ENCODE results near the gene SLAMF6. TPM values are rescaled to one million over a fixed set of nuclear protein-coding genes. Genes with fewer than 3 reads are reported as not detected.

SLAMF6 gene
- total and polyA plus RNA-seq, 3 experiments from 2014 or later, result 28.3 to 201 (median 30.7) TPM

GRCh38 chr1:160550572-160551034 is 27.5 kb upstream of the SLAMF6 start:
- peak; percentile 31 to 77 (median 39) for DNase-seq
- Histone ChIP-seq H3K27ac (ENCODE audit: low read depth, low read length) (no peak overlapping the region), H3K36me3 (ENCODE audit: insufficient read depth, low read length) (peaks cover 57% of the 10 kb centered on the region), H3K27me3 (ENCODE audit: insufficient read depth, low read length, poor library complexity, severe bottlenecking) (no peaks in the 10 kb centered on the region), H3K4me1 (ENCODE audit: insufficient read depth, low read length) (peaks cover 6% of the 10 kb centered on the region), H3K4me3 (ENCODE audit: low read length) (no peak overlapping the region), H3K9me3 (ENCODE audit: low read length) (no peaks in the 10 kb centered on the region)
- CTCF ChIA-PET, result interaction anchor here (0.6 to 23.1 kb wide), 8 partner anchors 10 to 196 kb away, joined by 3 to 218 read pairs (median 5); no protein-coding TSS in a partner anchor
- POLR2A ChIA-PET, result interaction anchor here (1.0 kb wide), 1 partner anchor 56 kb away, joined by 3 read pairs; no protein-coding TSS in a partner anchor
- Mint-ChIP-seq H3K36me3 (peaks cover 23 to 84% (median 51%) of the 10 kb centered on the region in 3 donors), H3K27me3 (peaks cover 0 to 1% of the 10 kb centered on the region in 2 donors), H3K27ac (peak overlapping the region in 7 of 8 donors; percentile 21 to 86 (median 40)), H3K4me3 (no peak overlapping the region), H3K4me1 (peaks cover 43 to 81% (median 72%) of the 10 kb centered on the region in 3 donors), H3K9me3 (no peaks in the 10 kb centered on the region)

GRCh38 chr1:160549665-160550006 is 26.6 kb upstream of the SLAMF6 start:
- Mint-ChIP-seq H3K4me1 (peaks cover 46 to 86% (median 77%) of the 10 kb centered on the region in 3 donors), H3K36me3 (peaks cover 27 to 90% (median 53%) of the 10 kb centered on the region in 3 donors), H3K9me3 (no peaks in the 10 kb centered on the region), H3K4me3 (no peak overlapping the region), H3K27ac (peak overlapping the region in 3 of 8 donors; percentile 18 to 89 (median 56)), H3K27me3 (peaks cover 0 to 1% of the 10 kb centered on the region in 2 donors)
- Histone ChIP-seq H3K9me3 (ENCODE audit: low read length) (no peaks in the 10 kb centered on the region), H3K27ac (ENCODE audit: low read depth, low read length) (no peak overlapping the region), H3K4me1 (ENCODE audit: insufficient read depth, low read length) (peaks cover 12% of the 10 kb centered on the region), H3K36me3 (ENCODE audit: insufficient read depth, low read length) (peaks cover 57% of the 10 kb centered on the region), H3K27me3 (ENCODE audit: insufficient read depth, low read length, poor library complexity, severe bottlenecking) (no peaks in the 10 kb centered on the region), H3K4me3 (ENCODE audit: low read length) (no peak overlapping the region)
- DNase-seq, result no peak
- CTCF ChIA-PET, result interaction anchor here (0.8 to 23.1 kb wide), 9 partner anchors 10 to 219 kb away, joined by 3 to 218 read pairs (median 5); no protein-coding TSS in a partner anchor
- POLR2A ChIA-PET, result interaction anchor here (1.0 kb wide), 1 partner anchor 27 kb away, joined by 3 read pairs; no protein-coding TSS in a partner anchor

- ChIA-PET CTCF (interaction anchor here (0.8 to 23.1 kb wide), 9 partner anchors 9 to 219 kb away, joined by 3 to 218 read pairs (median 3); no protein-coding TSS in a partner anchor), POLR2A (interaction anchor here (1.0 to 1.4 kb wide), 2 partner anchors 9 to 27 kb away, joined by 3 to 5 read pairs; no protein-coding TSS in a partner anchor)
- Histone ChIP-seq H3K9me3 (ENCODE audit: low read length) (no peaks in the 10 kb centered on the region), H3K36me3 (ENCODE audit: insufficient read depth, low read length) (peaks cover 57% of the 10 kb centered on the region), H3K4me3 (ENCODE audit: low read length) (no peak overlapping the region), H3K27me3 (ENCODE audit: insufficient read depth, low read length, poor library complexity, severe bottlenecking) (no peaks in the 10 kb centered on the region), H3K27ac (ENCODE audit: low read depth, low read length) (peak overlapping the region; percentile 47), H3K4me1 (ENCODE audit: insufficient read depth, low read length) (peaks cover 18% of the 10 kb centered on the region)
- H3K36me3 Mint-ChIP-seq, result peaks cover 29 to 88% (median 52%) of the 10 kb centered on the region in 3 donors
- H3K27ac Mint-ChIP-seq, result peak overlapping the region; percentile 16 to 89 (median 52)
- H3K4me3 Mint-ChIP-seq, result no peak overlapping the region
- DNase-seq, result no peak
- peaks cover 48 to 88% (median 77%) of the 10 kb centered on the region in 3 donors for H3K4me1 Mint-ChIP-seq
- no peaks in the 10 kb centered on the region for H3K9me3 Mint-ChIP-seq
- H3K27me3 Mint-ChIP-seq, result peaks cover 0 to 1% of the 10 kb centered on the region in 2 donors
Measured at GRCh38 chr1:160548960-160549664, 26.1 kb upstream of the SLAMF6 start.

GRCh38 chr1:160548183-160548582 is 25.1 kb upstream of the SLAMF6 start:
- H3K4me3 ChIP-seq (ENCODE audit: low read length), result no peak overlapping the region
- no peaks in the 10 kb centered on the region for H3K9me3 ChIP-seq (ENCODE audit: low read length)
- peaks cover 50% of the 10 kb centered on the region for H3K36me3 ChIP-seq (ENCODE audit: insufficient read depth, low read length)
- H3K27me3 Mint-ChIP-seq, result peaks cover 0 to 1% of the 10 kb centered on the region in 2 donors
- POLR2A ChIA-PET, result interaction anchor here (1.4 kb wide), 1 partner anchor 8 kb away, joined by 5 read pairs; no protein-coding TSS in a partner anchor
- H3K27ac Mint-ChIP-seq, result peak overlapping the region in 7 of 8 donors; percentile 18 to 77 (median 65)
- H3K27me3 ChIP-seq (ENCODE audit: insufficient read depth, low read length, poor library complexity, severe bottlenecking), result no peaks in the 10 kb centered on the region
- H3K4me1 Mint-ChIP-seq, result peaks cover 47 to 88% (median 73%) of the 10 kb centered on the region in 3 donors
- H3K9me3 Mint-ChIP-seq, result no peaks in the 10 kb centered on the region
- CTCF ChIA-PET, result interaction anchor here (1.2 to 23.1 kb wide), 5 partner anchors 13 to 120 kb away, joined by 3 to 218 read pairs (median 3); no protein-coding TSS in a partner anchor
- H3K4me3 Mint-ChIP-seq, result no peak overlapping the region
- H3K27ac ChIP-seq (ENCODE audit: low read depth, low read length), result no peak overlapping the region
- peaks cover 22% of the 10 kb centered on the region for H3K4me1 ChIP-seq (ENCODE audit: insufficient read depth, low read length)
- DNase-seq, result no peak
- peaks cover 22 to 83% (median 45%) of the 10 kb centered on the region in 3 donors for H3K36me3 Mint-ChIP-seq

DNA sequence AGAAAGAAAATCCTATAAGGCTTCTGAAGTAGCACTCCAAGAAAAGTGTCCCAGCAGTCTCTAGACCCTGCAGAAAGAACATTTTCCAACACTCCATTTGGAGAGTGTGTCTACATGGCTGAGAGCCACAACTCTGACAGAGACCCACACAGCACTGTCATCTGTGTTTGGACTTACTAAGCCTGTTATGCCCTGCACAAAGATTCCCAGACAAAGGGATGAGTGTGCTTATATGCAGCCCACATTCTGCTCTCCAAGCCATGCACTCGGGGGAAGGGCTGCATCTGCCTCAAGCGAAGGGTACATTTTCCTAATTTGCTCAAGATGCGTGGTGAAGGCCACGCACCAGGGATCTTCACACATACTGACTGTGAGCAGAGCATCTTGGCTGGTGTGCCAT is 24.4 kb upstream of the SLAMF6 start:
- Mint-ChIP-seq H3K9me3 (no peaks in the 10 kb centered on the region), H3K27ac (peak overlapping the region in 3 of 8 donors; percentile 18 to 65 (median 52)), H3K4me1 (peaks cover 44 to 88% (median 72%) of the 10 kb centered on the region in 3 donors), H3K4me3 (no peak overlapping the region), H3K27me3 (peaks cover 0 to 1% of the 10 kb centered on the region in 2 donors), H3K36me3 (peaks cover 16 to 76% (median 38%) of the 10 kb centered on the region in 3 donors)
- Histone ChIP-seq H3K4me3 (ENCODE audit: low read length) (no peak overlapping the region), H3K9me3 (ENCODE audit: low read length) (no peaks in the 10 kb centered on the region), H3K36me3 (ENCODE audit: insufficient read depth, low read length) (peaks cover 43% of the 10 kb centered on the region), H3K4me1 (ENCODE audit: insufficient read depth, low read length) (peaks cover 22% of the 10 kb centered on the region), H3K27me3 (ENCODE audit: insufficient read depth, low read length, poor library complexity, severe bottlenecking) (no peaks in the 10 kb centered on the region), H3K27ac (ENCODE audit: low read depth, low read length) (peak overlapping the region; percentile 14)
- ChIA-PET POLR2A (no interaction called here), CTCF (interaction anchor here (1.4 to 23.1 kb wide), 5 partner anchors 9 to 61 kb away, joined by 3 to 218 read pairs (median 13); no protein-coding TSS in a partner anchor)
- DNase-seq, result no peak

DNA sequence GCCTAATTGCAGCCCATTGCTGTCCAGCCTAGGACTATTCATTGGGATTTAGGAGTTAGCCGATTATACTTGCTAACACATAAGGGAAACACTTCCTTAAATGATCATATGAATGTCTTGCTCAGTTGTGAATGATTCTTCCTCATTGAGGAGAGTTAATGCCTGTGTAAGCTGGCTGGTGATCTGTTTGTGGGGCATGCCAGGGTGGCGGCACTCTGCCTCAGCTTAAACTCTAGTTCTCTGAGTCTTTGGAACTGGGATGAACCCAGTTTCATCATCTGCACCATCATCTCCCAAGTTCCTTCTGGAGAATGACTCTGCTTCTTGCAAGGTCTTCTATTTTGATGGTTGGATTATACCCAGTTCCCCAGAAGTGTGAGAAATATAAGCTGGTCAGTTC is 23.9 kb upstream of the SLAMF6 start:
- Histone ChIP-seq H3K4me1 (ENCODE audit: insufficient read depth, low read length) (peaks cover 26% of the 10 kb centered on the region), H3K9me3 (ENCODE audit: low read length) (no peaks in the 10 kb centered on the region), H3K27ac (ENCODE audit: low read depth, low read length) (peak overlapping the region; percentile 14), H3K4me3 (ENCODE audit: low read length) (no peak overlapping the region), H3K27me3 (ENCODE audit: insufficient read depth, low read length, poor library complexity, severe bottlenecking) (no peaks in the 10 kb centered on the region), H3K36me3 (ENCODE audit: insufficient read depth, low read length) (peaks cover 38% of the 10 kb centered on the region)
- H3K27ac Mint-ChIP-seq, result peak overlapping the region in 6 of 8 donors; percentile 7 to 88 (median 39)
- ChIA-PET CTCF (interaction anchor here (0.7 to 23.1 kb wide), 7 partner anchors 9 to 62 kb away, joined by 3 to 218 read pairs (median 4); no protein-coding TSS in a partner anchor), POLR2A (no interaction called here)
- peaks cover 44 to 88% (median 72%) of the 10 kb centered on the region in 3 donors for H3K4me1 Mint-ChIP-seq
- DNase-seq, result no peak
- peaks cover 13 to 74% (median 35%) of the 10 kb centered on the region in 3 donors for H3K36me3 Mint-ChIP-seq
- H3K4me3 Mint-ChIP-seq, result no peak overlapping the region
- peaks cover 0 to 1% of the 10 kb centered on the region in 2 donors for H3K27me3 Mint-ChIP-seq
- H3K9me3 Mint-ChIP-seq, result no peaks in the 10 kb centered on the region

- no peaks in the 10 kb centered on the region for H3K9me3 ChIP-seq (ENCODE audit: low read length)
- DNase-seq, result peak in 2 of 5 donors; percentile 35 to 46
- H3K4me3 Mint-ChIP-seq, result peak overlapping the region in 2 of 7 donors; percentile 10 to 13
Measured at GRCh38 chr1:160544647-160545046, 21.6 kb upstream of the SLAMF6 start.

More at GRCh38 chr1:160544647-160545046, 21.6 kb upstream of the SLAMF6 start:
- H3K4me1 Mint-ChIP-seq, result peaks cover 61 to 91% (median 80%) of the 10 kb centered on the region in 3 donors
- peaks cover 43% of the 10 kb centered on the region for H3K4me1 ChIP-seq (ENCODE audit: insufficient read depth, low read length)
- peaks cover 12 to 55% (median 25%) of the 10 kb centered on the region in 3 donors for H3K36me3 Mint-ChIP-seq
- ChIA-PET CTCF (interaction anchor here (0.7 to 23.1 kb wide), 19 partner anchors 10 to 342 kb away, joined by 3 to 218 read pairs (median 3); no protein-coding TSS in a partner anchor), POLR2A (interaction anchor here (0.6 to 1.3 kb wide), 4 partner anchors 15 to 105 kb away, joined by 3 to 5 read pairs (median 4); no protein-coding TSS in a partner anchor)
- no peak overlapping the region for H3K4me3 ChIP-seq (ENCODE audit: low read length)
- no peaks in the 10 kb centered on the region for H3K27me3 ChIP-seq (ENCODE audit: insufficient read depth, low read length, poor library complexity, severe bottlenecking)
- H3K27ac Mint-ChIP-seq, result peak overlapping the region; percentile 61 to 91 (median 86)
- H3K36me3 ChIP-seq (ENCODE audit: insufficient read depth, low read length), result peaks cover 18% of the 10 kb centered on the region
- H3K9me3 Mint-ChIP-seq, result no peaks in the 10 kb centered on the region
- H3K27ac ChIP-seq (ENCODE audit: low read depth, low read length), result no peak overlapping the region
- peaks cover 0 to 1% of the 10 kb centered on the region in 2 donors for H3K27me3 Mint-ChIP-seq
